AG09319 (cell line): ENCODE data around the gene ZNF92.
"Not testable (repeated sequence)": the region's sequence is repeated elsewhere in the genome, so short reads cannot be mapped to it uniquely, and the experiment has no call there.

Experiments
- DNase-seq: peaks from one replicate; pipeline ENCODE4 v3.0.0-alpha.2; 2010; ENCODE audit warnings: low read depth; ENCODE audit errors: extremely low read depth
- CTCF ChIP-seq: IDR thresholded peaks from 2 replicates; pipeline ENCODE4 v1.5.1; 2011; ENCODE audit warnings: low read depth, mild to moderate bottlenecking, inconsistent platforms, low read length, moderate library complexity

Gene ZNF92

GRCh38 chr7:65434307-65434706, 60.7 kb downstream of the ZNF92 start:
- DNase-seq = no peak
- TF ChIP-seq CTCF = no peak

- no peak for TF ChIP-seq CTCF
- DNase-seq = no peak
Measured at GRCh38 chr7:65436163-65436562, 62.5 kb downstream of the ZNF92 start.

GRCh38 chr7:65438598-65438997, 64.9 kb downstream of the ZNF92 start:
- DNase-seq = peak; percentile 7
- TF ChIP-seq CTCF = no peak

- TF ChIP-seq CTCF = no peak
- no peak for DNase-seq
Measured at GRCh38 chr7:65441010-65441409, 67.4 kb downstream of the ZNF92 start.

- TF ChIP-seq CTCF = no peak
- DNase-seq = no peak
Measured at GRCh38 chr7:65444205-65444842, 70.7 kb downstream of the ZNF92 start.

GRCh38 chr7:65444899-65445823, 71.5 kb downstream of the ZNF92 start:
- no peak for TF ChIP-seq CTCF
- DNase-seq = no peak

GRCh38 chr7:65447041-65447440, 73.4 kb downstream of the ZNF92 start:
- DNase-seq = not testable (repeated sequence)
